Panc1 (cell line): Measurements from ENCODE around the gene RNU7-1.

Experiments used
- CTCF ChIP-seq: fragments of 450-650 bp; IDR thresholded peaks from 2 replicates; pipeline ENCODE4 v1.5.1; 2017; ENCODE audit warnings: mild to moderate bottlenecking
- POLR2AphosphoS5 ChIP-seq: IDR thresholded peaks from 2 replicates; pipeline ENCODE4 v1.6.1; 2012; ENCODE audit warnings: mild to moderate bottlenecking, low read depth, low read length, moderate library complexity
- REST ChIP-seq, 2 experiments: IDR thresholded peaks; 2 replicates each; pipeline ENCODE4 v1.6.1; 2011 to 2012; ENCODE audit warnings: low read depth in 2 of 2, control low read depth in 1 of 2, low read length in 1 of 2, mild to moderate bottlenecking in 1 of 2, moderate library complexity in 1 of 2; ENCODE audit not compliant: insufficient read depth in 1 of 2

DNA sequence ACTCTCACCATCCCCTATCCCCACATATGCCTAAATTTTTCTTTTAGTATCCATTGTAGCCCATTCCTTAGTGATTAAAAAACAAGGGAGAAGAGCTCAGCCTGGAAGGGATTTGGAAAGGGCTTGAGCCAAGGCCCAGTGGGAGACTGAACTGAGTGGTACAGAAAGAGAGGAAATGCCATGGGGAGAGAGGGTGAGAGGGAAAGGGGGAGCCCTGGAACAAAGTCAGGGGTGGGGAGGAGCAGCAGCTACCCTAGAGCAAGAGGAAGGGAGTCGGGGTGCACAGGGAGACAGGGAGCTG lies 18.4 kb upstream of the RNU7-1 start:
- TF ChIP-seq CTCF = no peak
- TF ChIP-seq POLR2AphosphoS5 = no peak
- no peak for TF ChIP-seq REST (IDR thresholded peaks at IDR 0.05; ENCODE audit: insufficient read depth in 1 of 2, low read depth in 2 of 2, low read length in 1 of 2)
